Activated CD4-positive, alpha-beta T cell treated with anti-CD3 and anti-CD28 coated beads, Interleukin-2, amount 50 U/mL, for 24 hours (primary cell): ENCODE measurements around the gene ASB11.
A peak's percentile ranks its signal among the peaks of the same experiment; 100 is the strongest.

Experiments
- DNase-seq, 2 donors: peaks; one replicate each; pipeline ENCODE4 v3.0.0-alpha.2; 2020; ENCODE audit warnings: low read depth in 1 of 2, low spot score in 1 of 2

ASB11 gene, protein sequence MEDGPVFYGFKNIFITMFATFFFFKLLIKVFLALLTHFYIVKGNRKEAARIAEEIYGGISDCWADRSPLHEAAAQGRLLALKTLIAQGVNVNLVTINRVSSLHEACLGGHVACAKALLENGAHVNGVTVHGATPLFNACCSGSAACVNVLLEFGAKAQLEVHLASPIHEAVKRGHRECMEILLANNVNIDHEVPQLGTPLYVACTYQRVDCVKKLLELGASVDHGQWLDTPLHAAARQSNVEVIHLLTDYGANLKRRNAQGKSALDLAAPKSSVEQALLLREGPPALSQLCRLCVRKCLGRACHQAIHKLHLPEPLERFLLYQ

DNA sequence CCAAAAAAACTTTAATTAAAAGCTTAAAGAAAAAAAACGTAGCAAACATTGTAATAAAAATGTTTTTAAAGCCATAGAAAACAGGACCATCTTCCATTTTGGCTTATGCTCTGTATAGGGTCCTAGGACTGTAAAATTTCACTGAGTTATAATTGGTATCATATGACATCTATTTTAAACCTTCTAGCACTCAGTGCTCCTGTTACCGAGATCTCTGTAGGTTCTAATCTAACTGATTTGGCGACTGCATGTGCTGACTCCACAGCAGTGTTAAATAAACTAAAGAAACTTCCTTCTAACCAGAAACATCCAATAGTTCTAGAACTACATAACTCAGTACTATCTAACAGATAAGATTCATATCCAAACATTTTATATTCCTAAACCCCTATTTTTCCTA, at the start of gene ASB11:
TSS of gene ASB11 (minus strand) at position 132 of the 400 bp plus-strand sequence. CDS start at position 97, 35 bp downstream.
- DNase-seq, result no peak

DNA sequence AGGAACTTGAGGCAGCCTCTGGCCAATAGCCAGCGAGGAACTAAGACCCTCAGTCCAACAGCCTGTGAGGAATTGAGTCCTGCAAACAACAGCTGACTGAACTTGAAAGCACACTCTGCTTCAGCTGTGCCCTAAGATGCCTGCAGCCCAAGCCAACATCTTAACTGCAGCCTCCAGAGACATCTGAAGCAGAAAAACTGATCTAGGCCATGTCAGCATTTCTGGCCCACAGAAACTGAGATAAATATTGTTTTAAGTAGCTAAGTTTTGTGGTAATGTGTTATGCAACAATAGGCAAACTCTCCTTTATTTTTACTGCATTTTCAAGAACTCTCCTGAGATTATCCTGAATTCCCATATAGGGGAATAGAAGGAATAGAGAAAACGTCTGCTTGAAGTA, 44.3 kb upstream of the ASB11 start:
- DNase-seq, result no peak

- DNase-seq, result no peak
These were observed 43.1 kb upstream of the ASB11 start for GRCh38 chrX:15358533-15358932.

- DNase-seq, result no peak
These were observed 41.0 kb upstream of the ASB11 start for GRCh38 chrX:15356444-15356843.

DNA sequence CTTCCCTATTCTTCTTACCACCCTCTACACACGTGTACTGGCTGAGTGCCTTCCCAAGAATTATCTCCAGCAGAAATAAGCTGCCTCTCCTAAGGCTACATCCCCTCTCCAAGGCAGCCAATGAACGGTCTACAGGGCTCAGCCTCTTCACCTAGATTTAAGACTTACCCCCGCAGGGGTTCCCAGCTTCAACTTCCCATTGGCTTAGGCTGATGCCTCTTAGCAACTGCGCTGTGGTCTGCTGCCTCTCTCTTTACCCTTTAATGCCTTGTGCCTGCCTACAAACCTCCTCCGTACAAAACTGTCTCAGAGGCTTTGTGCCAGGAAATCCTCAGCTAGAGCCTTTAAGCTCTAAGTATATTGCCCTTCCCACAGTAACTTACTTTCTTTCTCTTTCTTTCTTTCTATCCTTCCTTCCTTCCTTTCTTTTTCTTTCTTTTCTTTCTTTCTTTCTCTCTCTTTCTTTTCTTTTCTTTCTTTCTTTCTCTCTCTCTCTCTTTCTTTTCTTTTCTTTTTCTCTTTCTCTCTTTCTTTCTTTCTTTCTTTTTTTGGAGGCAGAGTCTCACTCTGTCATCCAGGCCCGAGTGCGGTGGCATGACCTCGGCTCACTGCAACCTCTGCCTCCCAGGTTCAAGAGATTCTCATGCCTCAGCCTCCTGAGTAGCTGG, 35.0 kb upstream of the ASB11 start:
- DNase-seq, result no peak

GRCh38 chrX:15349046-15349445, 33.6 kb upstream of the ASB11 start:
- no peak for DNase-seq

- DNase-seq, result no peak
These were observed 30.5 kb upstream of the ASB11 start for GRCh38 chrX:15345976-15346375.

DNA sequence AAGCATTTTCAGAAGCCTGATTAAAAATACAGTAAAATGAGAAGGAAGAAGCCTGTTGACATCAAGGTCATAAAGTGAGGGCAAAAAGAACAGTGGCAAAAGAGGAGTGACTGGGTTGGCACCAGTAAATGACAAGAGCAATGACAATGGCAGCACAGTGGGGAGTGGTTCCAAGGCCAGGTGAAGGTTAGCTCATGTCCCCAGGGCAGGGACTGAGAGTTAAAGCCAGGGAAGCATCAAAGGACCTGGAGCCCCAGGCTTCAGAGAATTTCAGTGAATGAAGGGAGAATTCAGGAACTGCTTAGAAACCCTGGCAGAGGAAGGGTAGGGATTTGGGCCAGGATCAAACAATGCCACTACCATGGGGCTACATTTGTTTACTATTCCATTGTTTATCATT, 28.7 kb upstream of the ASB11 start:
- DNase-seq, result no peak

- no peak for DNase-seq
These were observed 27.6 kb upstream of the ASB11 start for GRCh38 chrX:15343075-15343476.

- DNase-seq, result no peak
These were observed 25.4 kb upstream of the ASB11 start for GRCh38 chrX:15340867-15341266.

DNA sequence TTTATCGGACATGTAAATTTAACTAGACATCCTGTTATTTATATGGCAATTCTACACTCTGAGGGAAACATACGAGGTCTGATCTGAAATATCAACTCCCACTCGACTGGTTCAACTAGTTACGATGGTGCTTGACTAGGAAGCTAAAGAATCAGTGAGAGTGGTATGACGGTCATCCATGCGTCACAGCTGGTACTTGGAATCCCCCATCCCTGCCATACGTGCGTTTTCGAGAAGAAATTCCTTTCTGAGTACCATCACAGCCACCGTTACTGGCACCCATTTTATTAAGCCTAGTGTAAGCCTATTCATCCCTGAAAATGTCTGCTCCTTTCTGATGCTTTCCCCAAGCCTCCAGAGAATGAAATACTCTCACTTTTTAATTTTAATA, 20.6 kb upstream of the ASB11 start:
- peak in 1 of 2 donors; percentile 9 for DNase-seq

DNA sequence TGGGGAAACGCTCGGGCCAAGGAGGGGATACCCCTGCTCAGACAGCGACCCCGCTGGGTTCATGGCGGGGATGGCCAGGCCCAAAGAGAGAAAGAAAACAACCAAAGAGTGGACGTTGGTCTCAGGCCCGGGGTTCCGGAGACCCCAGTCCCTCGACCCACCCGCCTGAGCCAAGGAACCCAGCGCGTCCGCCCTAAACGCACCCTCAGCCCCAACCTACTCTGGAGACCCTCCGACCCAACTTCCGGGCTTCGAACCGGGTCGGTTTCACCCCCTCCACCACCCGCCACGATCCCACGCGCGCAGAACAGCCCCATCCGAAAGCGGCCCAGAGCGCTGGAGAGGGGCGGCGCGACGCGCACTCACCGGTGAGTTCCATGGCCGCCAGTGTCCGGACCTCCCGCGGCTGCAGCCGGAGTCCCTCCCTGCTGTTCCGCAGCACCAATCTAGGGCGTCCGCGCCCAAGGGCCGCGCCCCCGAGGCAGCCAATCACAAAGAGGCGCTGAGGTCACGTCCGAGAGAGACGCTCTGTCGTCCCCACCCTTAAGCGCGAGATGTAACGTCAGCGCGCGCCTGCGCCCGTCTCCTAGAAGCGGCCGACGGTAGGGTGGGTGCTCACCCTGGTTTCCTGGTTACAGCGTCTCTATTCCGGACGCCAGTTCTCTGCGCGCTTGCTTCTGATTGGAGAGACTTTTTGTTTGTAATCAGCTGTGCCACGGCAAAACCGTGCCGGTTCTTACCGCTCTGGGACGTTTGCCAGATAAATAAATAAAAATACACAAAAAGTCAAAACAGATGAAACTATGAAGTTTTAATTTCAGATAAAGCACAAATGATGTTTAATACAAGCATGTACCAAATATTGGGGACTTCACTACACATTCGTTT, 19.9 kb upstream of the ASB11 start, which contains the start of gene PIGA:
TSS of gene PIGA (minus strand) at position 389 of the 888 bp plus-strand sequence. CDS start 3,593 bp downstream, outside the sequence.
- peak; percentile 61 to 85 for DNase-seq

DNA sequence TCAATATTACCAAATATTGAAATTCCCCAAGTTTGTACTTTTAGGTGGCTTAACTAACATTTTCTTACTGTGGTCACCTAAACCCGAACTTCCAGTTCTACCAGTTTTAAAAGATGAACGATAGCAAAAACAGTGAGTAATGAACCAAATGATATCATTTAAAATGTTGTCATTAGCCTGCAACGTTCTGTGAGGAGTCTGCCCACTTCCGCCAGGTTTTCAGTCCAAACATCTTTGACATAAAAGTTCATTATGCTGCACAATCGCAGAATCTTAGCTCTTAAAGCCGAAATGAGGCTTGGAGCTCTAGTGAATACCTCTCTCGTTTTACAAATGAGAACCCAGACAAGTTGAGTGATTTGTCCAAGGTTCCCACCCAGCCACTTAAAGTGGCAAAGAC, 19.1 kb upstream of the ASB11 start:
- no peak for DNase-seq

DNA sequence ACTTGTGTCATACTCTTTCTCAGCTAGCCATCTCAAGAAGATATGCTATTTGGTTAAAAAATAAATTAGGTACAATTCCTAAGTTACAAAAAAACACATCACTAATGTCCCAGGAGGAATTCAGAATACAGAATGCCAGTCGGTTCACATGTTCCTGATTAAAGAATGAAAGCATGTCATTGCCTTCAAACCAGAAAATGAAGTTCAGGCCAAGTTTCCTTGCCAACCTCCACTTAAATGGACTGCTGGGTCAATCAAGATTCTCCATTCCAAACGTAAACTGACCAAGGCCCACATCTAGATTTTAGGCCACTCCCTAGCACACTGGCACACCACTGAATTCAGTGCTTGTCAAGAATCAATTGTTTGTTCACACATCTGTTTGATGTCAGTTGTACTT, 13.4 kb upstream of the ASB11 start:
- no peak for DNase-seq

DNA sequence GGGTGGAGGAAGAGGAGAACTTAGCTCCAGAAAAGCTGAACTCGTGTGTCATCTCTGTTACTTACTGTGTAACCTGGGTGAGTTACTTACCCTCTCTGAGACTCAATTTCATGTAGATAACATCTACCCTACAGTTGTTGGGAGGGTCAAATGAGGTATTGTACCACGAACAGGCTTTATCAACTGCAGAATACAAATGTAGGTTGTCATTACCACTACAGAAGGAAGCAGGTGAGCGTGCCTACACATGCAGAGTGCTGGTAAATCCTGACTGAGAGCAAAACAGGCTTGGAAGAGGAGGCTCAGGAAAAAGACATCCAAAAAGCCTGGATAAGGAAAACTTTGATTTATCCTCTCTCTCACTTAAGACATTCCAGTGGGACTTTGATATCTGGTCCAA, 12.7 kb upstream of the ASB11 start:
- no peak for DNase-seq

- DNase-seq, result no peak
These were observed 7.0 kb upstream of the ASB11 start for GRCh38 chrX:15322472-15322871.

- no peak for DNase-seq
These were observed 6.6 kb upstream of the ASB11 start for GRCh38 chrX:15322072-15322471.

DNA sequence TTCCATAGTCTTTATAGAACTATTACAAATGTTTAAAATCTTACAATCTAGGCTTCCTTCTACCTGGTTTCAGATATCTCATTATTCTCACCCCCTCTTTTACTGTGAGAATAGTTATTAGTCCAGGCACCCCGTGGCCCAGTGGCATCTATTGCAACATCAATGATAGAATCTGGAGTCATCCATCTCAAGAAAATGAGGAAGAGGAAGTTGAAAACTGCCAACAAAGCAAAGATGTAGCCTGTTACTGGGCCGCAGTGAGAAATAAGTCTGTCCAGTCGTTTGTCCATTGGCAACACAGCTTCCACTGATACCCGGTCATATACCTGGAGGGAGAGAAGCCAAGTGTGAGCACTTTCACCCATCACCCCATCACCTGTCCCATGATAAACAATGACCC, 6.0 kb upstream of the ASB11 start:
- DNase-seq, result no peak

DNA sequence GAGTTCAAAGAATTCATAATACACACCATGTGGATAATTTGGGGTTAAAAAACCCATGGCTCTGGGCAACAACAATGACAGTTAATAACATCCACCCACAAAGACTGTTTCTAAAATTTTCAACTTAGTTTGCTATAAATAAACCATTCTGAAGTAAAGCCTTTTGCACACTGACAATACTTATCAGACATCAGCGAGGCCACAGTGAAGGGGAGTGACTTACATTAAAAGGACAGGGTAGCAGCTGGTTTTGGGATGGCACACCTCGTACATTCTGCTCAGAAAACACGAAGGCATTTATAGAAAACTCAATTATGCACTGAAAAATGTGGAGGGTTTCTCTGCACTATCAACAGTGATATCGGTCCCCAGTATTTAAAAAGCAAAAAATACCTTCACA, 4.9 kb upstream of the ASB11 start:
- DNase-seq, result no peak

DNA sequence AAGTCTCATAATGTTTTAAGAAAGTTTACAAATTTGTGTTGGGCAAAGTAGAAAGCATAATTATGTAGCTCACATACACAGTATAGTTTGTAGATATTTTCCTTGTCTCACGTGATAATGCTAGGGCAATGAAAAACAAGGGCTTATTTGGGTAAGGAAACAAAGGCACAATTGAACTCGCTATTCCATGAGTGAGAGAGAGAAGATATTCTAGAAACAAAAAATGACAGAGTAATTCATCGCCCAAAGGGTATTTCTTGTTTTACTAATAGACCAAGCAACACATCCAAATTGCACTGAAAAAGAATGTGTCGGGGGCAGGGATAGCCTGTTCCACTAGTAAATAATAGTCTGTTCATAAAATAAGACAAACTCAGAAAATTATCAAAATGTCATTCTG, 3.6 kb upstream of the ASB11 start:
- DNase-seq, result no peak

DNA sequence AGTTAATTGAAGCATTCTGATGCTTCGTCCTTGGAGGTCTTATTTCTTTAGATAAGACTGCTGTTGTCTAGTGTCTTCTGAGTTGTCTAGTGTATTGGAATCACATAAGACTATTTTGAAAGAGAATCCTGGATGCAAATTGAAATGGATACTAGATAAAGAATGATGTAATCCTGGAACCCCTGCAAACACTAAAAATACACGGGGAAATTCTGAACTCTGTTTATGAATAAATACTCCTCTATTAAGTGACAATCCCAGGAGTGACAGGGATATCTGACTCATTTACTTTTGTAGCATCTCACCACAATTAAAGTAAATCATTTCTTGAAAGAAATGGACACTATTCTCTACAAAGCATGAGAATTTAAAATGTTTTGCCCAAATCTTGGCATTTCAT, 968 bp downstream of the ASB11 start:
- DNase-seq, result no peak

- no peak for DNase-seq
These were observed 4.3 kb downstream of the ASB11 start for GRCh38 chrX:15311119-15311518.
